ENCODE data around the gene TMEM205.
"Not testable (repeated sequence)": the region's sequence is repeated elsewhere in the genome, so short reads cannot be mapped to it uniquely, and the experiment has no call there.

GRCh38 chr19:11340099-11340467 is 6.0 kb downstream of the TMEM205 start:
- TF ChIP-seq POLR2A, POLR2AphosphoS5 (IDR thresholded peaks at IDR 0.05): not testable (repeated sequence)
- TF ChIP-seq, protein P1, sequence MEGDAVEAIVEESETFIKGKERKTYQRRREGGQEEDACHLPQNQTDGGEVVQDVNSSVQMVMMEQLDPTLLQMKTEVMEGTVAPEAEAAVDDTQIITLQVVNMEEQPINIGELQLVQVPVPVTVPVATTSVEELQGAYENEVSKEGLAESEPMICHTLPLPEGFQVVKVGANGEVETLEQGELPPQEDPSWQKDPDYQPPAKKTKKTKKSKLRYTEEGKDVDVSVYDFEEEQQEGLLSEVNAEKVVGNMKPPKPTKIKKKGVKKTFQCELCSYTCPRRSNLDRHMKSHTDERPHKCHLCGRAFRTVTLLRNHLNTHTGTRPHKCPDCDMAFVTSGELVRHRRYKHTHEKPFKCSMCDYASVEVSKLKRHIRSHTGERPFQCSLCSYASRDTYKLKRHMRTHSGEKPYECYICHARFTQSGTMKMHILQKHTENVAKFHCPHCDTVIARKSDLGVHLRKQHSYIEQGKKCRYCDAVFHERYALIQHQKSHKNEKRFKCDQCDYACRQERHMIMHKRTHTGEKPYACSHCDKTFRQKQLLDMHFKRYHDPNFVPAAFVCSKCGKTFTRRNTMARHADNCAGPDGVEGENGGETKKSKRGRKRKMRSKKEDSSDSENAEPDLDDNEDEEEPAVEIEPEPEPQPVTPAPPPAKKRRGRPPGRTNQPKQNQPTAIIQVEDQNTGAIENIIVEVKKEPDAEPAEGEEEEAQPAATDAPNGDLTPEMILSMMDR (IDR thresholded peaks at IDR 0.05) = not testable (repeated sequence)
